Type B pancreatic cell (in vitro differentiated cells): ENCODE data around the gene REM2. TPM values are rescaled to one million over a fixed set of nuclear protein-coding genes. Genes with fewer than 3 reads are reported as not detected.
A peak's percentile ranks its signal among the peaks of the same experiment; 100 is the strongest.

Experiments used
- DNase-seq: peaks from one replicate; pipeline ENCODE4 v3.0.0; 2021; ENCODE audit warnings: mixed read lengths; ENCODE audit not compliant: unreplicated experiment; ENCODE audit errors: extremely low spot score
- H3K27ac Mint-ChIP-seq: 2 replicates; pipeline ENCODE4 v1.8.0; 2021; ENCODE audit warnings: mild to moderate bottlenecking, mixed read lengths
- H3K27me3 Mint-ChIP-seq: 2 replicates; pipeline ENCODE4 v1.8.0; 2021; ENCODE audit warnings: mixed read lengths
- H3K36me3 Mint-ChIP-seq: 2 replicates; pipeline ENCODE4 v1.8.0; 2021; ENCODE audit warnings: mixed read lengths
- H3K4me1 Mint-ChIP-seq: one replicate; pipeline ENCODE4 v1.8.0; 2021; ENCODE audit warnings: mixed read lengths; ENCODE audit not compliant: unreplicated experiment
- H3K4me3 Mint-ChIP-seq: 2 replicates; pipeline ENCODE4 v1.8.0; 2021; ENCODE audit warnings: mild to moderate bottlenecking, mixed read lengths
- H3K9me3 Mint-ChIP-seq: 2 replicates; pipeline ENCODE4 v1.8.0; 2021; ENCODE audit warnings: mixed read lengths
- total RNA-seq: library from RNA; stranded (reverse); gene quantifications from 2 replicates; pipeline ENCODE4 v1.2.1, GENCODE V29; 2021; ENCODE audit warnings: low replicate concordance
- TF ChIP-seq, protein P1 (sequence below): fragments of 200-600 bp; sonication (generic); conservative IDR thresholded peaks from 2 replicates; pipeline ENCODE4 v1.5.0; 2021; ENCODE audit warnings: antibody characterized with exemption, mild to moderate bottlenecking

The REM2 gene
- total RNA-seq, 1 donor from 2014 or later: 2.0 TPM

DNA sequence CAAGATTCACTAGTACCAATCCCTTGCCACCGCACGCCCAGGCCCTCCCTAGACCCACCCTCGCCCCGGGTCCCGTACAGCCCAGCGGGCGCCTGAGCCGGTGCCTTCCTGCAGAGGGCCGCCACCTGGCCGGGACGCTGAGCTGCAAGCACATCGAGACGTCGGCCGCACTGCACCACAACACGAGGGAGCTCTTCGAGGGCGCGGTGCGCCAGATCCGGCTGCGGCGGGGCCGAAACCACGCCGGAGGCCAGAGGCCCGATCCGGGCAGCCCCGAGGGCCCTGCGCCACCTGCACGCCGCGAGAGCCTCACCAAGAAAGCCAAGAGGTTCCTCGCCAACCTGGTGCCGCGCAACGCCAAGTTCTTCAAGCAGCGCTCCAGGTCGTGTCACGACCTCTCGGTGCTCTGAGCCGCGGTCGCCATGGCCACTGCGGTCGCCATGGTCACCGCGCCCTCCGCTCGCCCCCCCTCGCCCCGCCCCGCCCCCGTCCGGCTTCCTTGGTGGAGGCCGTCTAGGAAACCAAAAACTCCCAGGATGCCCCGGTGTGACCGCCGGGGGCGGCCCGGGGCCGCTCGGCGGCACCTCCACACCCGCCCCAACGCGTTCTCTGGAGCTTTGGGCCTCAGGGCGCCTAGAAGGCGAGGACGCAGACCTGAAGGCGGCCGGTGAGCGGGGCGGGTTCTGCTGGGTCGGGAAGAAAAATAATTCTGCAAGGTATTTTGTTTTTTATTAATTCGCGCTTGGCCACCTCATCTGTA lies 3.7 kb downstream of the REM2 start:
- H3K27me3 Mint-ChIP-seq: no peaks in the 10 kb centered on the region
- peaks cover 52% of the 10 kb centered on the region for H3K4me1 Mint-ChIP-seq
- H3K36me3 Mint-ChIP-seq: peaks cover 8% of the 10 kb centered on the region
- H3K4me3 Mint-ChIP-seq: peak overlapping the region; percentile 98
- DNase-seq: peak; percentile 79
- TF ChIP-seq, protein P1, sequence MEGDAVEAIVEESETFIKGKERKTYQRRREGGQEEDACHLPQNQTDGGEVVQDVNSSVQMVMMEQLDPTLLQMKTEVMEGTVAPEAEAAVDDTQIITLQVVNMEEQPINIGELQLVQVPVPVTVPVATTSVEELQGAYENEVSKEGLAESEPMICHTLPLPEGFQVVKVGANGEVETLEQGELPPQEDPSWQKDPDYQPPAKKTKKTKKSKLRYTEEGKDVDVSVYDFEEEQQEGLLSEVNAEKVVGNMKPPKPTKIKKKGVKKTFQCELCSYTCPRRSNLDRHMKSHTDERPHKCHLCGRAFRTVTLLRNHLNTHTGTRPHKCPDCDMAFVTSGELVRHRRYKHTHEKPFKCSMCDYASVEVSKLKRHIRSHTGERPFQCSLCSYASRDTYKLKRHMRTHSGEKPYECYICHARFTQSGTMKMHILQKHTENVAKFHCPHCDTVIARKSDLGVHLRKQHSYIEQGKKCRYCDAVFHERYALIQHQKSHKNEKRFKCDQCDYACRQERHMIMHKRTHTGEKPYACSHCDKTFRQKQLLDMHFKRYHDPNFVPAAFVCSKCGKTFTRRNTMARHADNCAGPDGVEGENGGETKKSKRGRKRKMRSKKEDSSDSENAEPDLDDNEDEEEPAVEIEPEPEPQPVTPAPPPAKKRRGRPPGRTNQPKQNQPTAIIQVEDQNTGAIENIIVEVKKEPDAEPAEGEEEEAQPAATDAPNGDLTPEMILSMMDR: peak; percentile 41
- H3K27ac Mint-ChIP-seq: peak overlapping the region; percentile 95
- no peaks in the 10 kb centered on the region for H3K9me3 Mint-ChIP-seq

DNA sequence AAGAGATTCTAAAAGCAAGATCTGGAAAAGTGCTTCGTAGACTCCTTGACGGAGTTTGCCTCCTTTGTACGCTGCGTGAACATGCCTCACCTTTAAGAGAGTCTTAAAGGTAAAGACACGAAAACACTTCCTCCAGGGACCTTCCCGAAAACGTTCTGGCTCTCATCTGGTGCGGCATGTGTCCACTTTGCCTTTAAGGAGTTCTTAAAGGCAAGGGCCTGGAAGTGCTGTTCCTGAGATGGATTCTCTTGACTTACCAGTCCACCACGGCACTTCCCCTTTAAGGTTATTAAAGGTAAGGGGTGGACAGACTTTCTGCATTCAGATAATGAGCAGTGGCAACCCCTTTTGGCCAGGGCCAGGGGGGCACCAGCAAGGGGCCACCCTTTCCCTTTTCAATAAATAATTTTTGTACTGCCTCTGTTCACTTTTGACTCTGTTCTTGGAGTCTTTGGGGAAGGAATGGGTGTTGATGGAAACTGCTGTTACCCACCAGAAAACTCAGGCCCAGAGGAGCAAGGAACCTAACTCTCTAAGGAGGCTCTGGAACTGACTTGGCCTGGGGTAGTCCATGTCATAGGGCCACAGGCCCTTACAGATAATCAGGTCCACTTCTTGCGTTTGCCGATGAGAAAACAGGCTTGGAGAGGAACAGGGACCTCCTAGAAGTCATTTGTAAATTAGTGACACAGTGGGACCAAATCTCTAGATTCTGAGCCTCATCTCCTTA lies 4.4 kb downstream of the REM2 start:
- Mint-ChIP-seq H3K4me3 (peak overlapping the region; percentile 98), H3K27me3 (no peaks in the 10 kb centered on the region), H3K27ac (peak overlapping the region; percentile 95), H3K4me1 (peaks cover 45% of the 10 kb centered on the region), H3K9me3 (no peaks in the 10 kb centered on the region), H3K36me3 (peaks cover 8% of the 10 kb centered on the region)
- no peak for DNase-seq
- TF ChIP-seq, protein P1: no peak

DNA sequence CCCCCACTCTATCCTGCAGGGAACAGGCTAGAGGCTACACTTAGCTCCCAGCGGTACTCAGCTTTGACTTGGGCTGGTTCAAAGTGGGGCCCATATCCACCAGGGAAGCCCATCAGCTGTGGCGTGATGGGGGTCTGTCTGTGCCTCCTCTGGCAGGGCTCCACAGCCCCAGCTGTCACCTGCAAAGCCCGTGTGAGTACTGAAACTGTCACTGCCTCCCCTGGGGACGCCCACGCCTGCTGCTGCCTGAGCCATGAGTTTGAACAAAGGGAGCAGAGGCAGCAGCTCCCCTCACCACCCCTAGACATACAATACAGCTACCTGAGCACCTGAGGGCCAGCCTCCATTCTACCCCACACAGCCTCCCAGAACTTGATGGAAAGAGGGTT lies 5.0 kb downstream of the REM2 start:
- no peak for DNase-seq
- peak overlapping the region; percentile 21 for H3K27ac Mint-ChIP-seq
- H3K4me1 Mint-ChIP-seq: peaks cover 39% of the 10 kb centered on the region
- TF ChIP-seq, protein P1: no peak
- H3K36me3 Mint-ChIP-seq: peaks cover 8% of the 10 kb centered on the region
- H3K27me3 Mint-ChIP-seq: no peaks in the 10 kb centered on the region
- H3K9me3 Mint-ChIP-seq: no peaks in the 10 kb centered on the region
- peak overlapping the region; percentile 98 for H3K4me3 Mint-ChIP-seq

DNA sequence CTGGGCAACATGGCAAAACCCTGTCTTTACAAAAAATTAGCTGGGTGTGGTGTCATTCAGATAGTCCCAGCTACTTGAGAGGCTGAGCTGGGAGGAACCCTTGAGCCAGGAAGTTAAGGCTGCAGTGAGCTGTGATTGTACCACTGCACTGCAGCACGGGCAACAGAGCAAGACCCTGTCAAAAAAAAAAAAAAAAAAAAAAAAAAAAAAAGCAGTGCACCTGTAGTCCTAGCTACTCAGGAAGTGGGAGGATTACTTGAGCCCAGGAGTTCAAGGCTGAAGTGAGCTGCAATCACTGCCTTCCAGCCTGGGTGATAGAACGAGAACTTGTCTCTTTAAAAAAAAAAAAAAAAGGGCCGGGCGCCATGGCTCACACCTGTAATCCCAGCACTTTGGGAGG lies 5.6 kb downstream of the REM2 start:
- Mint-ChIP-seq H3K4me1 (peaks cover 34% of the 10 kb centered on the region), H3K9me3 (no peaks in the 10 kb centered on the region), H3K27me3 (no peaks in the 10 kb centered on the region), H3K27ac (peak overlapping the region; percentile 21), H3K36me3 (peaks cover 8% of the 10 kb centered on the region), H3K4me3 (no peak overlapping the region)
- TF ChIP-seq, protein P1: no peak
- no peak for DNase-seq

DNA sequence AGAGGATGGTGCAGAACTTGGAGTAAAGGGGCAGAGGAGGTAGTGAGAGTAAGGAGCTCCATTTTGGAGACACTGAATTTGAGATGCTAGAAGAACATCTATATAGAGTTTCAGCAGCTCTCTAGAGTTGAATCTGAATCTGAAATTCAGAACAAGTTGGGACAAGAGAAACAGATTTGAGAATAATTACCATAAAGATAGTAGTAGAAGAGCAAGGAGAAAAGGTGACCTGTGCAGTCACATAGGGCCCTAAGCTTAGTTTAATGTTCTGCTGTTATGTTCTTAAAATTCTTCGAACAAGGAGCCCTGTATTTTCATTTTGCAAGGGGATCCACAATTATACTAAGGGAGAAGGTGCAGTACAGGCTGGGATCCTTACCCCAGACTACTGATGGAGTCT lies 7.4 kb downstream of the REM2 start:
- H3K36me3 Mint-ChIP-seq: peaks cover 8% of the 10 kb centered on the region
- H3K9me3 Mint-ChIP-seq: no peaks in the 10 kb centered on the region
- DNase-seq: no peak
- H3K4me1 Mint-ChIP-seq: peaks cover 23% of the 10 kb centered on the region
- peak overlapping the region; percentile 3 for H3K27ac Mint-ChIP-seq
- H3K27me3 Mint-ChIP-seq: no peaks in the 10 kb centered on the region
- TF ChIP-seq, protein P1: no peak
- H3K4me3 Mint-ChIP-seq: no peak overlapping the region
